ENCODE data around the gene ARHGAP23. TPM values are rescaled to one million over a fixed set of nuclear protein-coding genes. Genes with fewer than 3 reads are reported as not detected.
"Not testable (repeated sequence)": the region's sequence is repeated elsewhere in the genome, so short reads cannot be mapped to it uniquely, and the experiment has no call there.

The ARHGAP23 gene
- total RNA-seq, 1 donor from 2014 or later = 63.4 TPM

DNA sequence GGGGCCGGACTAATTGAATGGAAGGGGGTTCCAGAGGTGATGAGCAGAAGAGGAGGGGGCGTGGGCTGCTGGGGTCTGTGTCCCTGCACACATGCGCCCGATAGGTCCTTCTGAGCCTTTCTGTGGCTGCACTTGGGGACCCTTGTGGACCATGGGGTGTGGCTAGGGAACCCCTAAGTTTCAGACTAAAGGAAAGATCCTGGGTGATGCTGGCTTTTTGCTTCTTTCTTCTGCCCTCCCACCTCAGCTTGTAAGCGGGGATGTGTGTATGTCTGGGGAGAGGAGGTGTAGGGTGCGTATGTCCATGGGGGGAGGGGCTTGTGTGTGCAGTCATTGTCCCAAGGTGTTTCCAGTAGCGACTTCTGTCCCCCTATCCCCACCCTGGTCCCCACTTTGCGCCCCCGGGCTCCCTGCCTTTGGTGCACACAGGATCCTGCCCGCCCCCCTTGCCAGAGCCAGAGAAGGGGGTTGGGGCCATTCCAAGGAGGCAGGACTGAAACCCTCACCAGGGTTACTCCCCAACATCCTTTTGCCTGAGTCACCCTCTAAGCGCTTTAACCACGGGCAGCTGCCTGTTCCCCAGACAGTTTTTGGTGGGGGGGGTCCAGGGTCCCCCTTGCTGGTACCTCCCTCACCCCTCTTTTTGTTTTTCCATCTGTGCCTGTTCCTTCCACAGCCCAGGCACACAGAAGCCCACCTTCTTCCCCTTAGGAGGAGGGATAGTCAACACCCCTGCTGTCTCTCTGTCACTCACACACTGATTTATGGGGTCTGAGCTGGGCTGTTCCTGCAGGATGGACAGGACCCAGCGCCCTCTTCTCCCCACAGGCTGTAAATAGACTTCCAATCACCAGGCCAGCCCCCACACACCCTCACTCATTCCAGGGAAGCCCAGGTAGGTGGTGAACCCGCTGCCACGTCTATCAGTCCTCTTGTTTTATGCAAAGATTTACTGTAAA, 83.2 kb downstream of the ARHGAP23 start:
- DNase-seq (ENCODE audit: low spot score) = no peak

DNA sequence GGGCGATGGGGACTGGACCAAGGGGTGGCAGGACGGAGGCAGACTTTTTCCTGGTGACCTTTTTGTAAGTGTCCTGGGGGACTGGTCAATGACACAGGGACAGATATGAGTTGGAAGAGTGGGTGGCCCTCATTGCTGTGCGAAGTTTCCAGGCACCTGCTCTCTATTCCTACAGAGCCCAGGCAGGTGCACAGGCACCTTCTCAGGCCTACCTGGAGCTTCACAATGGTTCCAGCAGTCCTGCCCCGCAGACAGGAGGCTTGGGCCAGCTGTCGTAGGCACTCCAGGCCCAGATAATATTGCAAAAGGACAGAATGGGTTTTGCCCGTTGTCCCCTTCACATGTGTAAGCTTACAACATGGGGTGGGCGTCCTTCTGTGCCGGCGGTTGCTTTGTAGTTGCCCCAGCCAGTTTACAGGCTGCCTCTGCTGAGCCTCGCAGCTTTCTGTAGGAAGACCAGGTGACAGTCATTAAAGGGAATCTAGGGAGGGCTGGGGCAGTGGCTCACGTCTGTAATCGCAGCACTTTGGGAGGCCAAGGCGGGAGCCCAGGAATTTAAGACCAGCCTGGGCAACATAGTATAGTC, 84.3 kb downstream of the ARHGAP23 start:
- DNase-seq (ENCODE audit: low spot score) = no peak

DNA sequence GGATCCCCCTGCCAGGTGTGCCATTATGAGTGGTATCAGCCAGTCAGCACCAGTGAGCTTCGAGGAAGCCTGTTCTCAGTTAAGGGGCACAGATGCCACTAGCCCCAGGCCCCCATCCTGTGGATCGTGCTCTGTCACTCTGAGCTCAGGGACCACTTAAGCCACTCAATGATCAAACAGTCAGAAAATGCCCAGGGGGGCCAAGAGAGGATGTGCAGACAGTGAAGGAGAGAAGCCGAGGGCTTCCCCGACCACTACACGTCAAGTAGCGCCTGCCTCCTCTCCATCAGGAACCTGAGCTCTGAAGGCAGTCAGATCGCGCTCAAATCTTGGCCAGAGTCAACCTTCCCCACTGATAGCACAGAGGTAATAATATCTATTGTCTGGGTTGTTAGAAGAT, 98.3 kb downstream of the ARHGAP23 start:
- not testable (repeated sequence) for DNase-seq (ENCODE audit: low spot score)

DNA sequence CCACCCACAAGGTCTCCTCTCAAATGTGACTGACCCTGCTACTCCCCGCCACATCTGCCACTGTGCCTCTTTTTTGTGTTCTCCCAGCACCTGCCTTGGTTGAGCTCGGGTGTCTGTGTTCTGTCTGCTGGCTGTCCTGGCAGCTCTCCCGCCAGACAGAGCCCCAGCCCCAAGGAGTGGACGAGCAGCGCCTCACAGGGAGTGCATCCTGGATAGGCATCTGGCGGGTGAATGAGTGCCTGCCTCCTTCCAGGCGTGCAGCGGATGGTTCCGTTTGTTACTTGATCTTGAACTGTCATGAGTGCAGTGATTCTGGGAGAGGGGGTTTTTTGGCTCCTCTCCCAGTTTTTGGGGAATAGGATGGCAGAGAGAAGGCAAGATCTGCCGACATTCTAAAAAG, 99.9 kb downstream of the ARHGAP23 start:
- not testable (repeated sequence) for DNase-seq (ENCODE audit: low spot score)

DNA sequence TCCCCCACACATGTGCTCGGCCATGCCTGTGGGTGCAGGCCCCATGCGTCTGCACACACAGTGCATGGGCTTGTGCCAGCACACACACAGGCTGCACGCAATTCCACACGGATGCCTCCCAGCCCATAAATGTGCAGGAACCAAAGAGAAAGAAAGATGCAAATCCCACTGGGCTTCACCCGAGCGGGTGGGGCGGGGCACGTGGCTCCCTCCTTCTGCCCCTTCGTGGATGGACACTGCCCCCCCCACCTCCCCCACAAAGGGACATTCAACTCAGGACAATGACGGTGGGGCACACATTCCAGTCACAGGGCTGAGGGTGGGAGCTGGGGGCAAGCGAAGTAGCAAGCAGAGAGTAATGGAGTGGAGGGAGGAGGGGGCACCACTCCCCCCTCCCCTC, 102.6 kb downstream of the ARHGAP23 start:
- DNase-seq (ENCODE audit: low spot score) = not testable (repeated sequence)

DNA sequence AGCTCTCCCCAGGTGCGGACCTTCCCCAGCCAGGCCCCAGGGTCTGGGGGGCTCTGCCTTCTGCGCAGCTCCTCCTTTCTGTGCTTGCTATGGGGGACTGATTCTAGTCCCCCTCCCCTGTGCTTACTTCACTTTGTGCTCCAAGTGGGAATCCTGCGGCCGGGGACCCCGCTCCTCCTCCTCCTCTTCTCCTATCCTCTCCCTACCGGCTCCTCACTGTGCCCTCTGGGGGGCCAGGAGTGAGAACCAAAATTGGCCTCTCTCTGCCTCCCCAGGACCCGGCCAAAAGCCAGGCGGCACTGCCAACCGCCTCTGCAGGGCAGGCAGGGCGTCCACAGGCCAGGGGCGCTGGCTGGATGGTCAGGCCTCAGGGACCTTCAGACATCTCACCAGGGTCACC, 103.5 kb downstream of the ARHGAP23 start:
- not testable (repeated sequence) for DNase-seq (ENCODE audit: low spot score)

DNA sequence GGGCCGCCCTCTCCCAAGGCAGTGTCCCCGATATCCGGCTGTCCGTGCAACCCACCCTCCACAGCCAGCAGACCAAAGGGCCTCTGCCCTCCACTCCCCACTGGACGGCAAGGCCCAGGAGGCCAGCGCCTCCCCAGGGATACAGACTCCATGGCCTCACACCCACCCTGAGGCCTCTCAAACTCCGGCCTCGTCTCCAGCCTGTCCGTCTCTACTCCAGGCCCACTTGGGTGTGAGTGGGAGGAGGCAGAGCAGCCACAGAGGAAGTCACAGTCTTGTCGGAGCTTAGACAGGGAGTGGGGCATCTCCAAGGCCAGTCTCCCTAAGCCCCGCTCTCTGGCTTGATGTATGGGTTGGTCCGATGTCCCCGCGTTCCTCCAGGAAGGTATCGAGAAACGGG, 104.2 kb downstream of the ARHGAP23 start:
- no peak for DNase-seq (ENCODE audit: low spot score)

DNA sequence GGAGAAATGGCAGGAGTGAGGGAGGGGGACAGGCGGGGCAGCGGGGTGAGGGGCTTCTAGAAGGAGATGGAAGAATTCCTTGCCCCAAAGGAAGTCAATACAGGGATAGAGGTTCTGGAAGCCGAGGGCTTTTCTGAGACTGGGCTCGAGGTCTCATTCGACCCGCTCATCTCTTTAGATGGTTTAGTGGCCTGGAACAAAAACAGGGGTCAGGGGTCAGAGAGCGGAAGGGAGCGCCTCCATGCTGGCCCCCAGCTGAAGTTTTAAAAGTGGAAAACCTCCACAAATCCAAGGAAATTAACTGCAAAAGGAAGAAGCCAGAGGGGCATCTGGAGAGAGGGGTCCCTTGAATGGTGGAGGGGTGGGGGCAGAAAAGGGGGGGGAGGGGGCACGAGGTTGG, 105.0 kb downstream of the ARHGAP23 start:
- no peak for DNase-seq (ENCODE audit: low spot score)

DNA sequence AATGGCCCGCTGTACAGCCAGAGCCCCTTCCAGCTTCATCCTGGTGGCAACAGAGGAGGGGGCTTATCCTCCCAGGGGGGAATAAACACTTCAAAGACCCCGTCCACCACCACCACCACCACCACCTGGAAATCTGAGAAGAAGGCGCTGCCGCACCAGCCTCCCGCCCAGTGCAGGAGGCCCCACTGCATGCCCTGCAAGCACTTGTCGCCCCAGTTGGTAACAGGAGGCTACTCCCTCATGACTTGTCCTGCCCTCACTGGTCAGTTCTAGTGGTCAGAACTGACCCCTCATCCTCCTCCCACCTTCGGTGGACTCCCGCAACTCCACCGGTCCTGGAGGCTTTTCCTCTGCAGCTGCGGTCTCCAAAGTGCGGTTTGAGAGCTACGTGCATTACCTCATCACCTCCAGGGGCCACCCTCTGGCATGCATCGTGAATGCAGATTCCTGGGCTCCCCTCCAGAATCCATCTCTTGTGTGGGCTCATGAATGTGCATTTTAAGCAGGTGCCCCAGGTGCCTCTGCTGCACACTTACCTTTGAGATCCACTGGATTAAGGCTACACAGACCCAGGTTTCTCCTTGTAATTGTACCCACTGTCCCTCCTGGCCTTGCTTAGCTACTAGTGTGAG, 105.7 kb downstream of the ARHGAP23 start:
- DNase-seq (ENCODE audit: low spot score) = no peak

DNA sequence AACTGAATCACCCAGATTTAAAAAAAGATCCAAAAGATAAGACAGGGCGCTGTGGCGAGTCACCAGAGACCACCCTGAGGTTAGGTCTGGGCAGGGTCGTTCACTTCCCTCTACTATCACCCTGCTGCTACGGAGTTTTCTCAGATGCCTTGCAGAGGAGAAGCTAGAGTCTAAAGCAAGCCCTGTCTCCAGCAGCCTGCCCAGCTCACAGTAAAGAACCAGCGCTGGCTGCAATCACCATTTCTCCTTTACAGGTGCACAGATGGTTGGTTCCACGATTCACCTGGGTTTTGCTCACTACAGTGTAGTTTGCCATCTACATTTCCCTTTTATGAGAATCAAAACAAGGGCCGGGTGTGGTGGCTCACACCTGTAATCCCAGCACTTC, 106.2 kb downstream of the ARHGAP23 start:
- no peak for DNase-seq (ENCODE audit: low spot score)

DNA sequence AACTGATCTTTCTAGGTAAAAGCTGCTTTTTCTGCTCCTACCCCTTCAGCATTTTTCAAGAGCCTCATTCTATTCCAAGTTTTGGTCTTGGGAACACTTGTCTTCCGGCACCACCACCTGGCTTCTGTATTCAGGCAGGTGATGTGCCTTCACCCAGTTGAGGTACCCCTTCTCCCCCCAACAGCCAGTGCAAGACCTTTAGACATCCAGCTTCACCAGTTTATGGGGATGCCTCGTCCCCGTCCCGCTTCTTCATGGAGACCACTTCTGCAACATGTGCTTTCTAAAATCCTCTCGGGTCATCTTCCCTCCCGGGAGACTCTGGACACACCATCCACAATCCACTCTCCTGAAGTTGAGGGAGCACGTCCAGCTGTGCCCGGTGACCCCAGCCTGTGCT, 107.6 kb downstream of the ARHGAP23 start:
- DNase-seq (ENCODE audit: low spot score) = no peak

DNA sequence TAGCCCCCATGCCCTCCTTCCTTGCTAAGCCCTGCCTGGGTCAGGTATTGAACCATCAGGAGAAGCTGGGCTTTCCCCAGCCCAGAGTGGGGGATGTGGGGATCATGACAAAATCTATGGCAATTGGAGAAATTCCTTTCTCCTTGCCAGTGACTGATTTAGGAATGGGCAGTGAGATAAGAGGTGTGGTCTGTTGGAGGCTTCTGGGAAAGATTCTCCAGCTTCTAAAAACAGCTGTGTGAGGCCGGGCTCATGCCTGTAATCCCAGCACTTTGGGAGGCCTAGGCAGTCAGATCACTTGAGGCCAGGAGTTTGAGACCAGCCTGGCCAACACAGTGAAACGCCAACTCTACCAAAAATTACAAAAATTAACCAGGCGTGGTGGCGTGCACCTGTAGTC, 108.4 kb downstream of the ARHGAP23 start:
- no peak for DNase-seq (ENCODE audit: low spot score)

DNA sequence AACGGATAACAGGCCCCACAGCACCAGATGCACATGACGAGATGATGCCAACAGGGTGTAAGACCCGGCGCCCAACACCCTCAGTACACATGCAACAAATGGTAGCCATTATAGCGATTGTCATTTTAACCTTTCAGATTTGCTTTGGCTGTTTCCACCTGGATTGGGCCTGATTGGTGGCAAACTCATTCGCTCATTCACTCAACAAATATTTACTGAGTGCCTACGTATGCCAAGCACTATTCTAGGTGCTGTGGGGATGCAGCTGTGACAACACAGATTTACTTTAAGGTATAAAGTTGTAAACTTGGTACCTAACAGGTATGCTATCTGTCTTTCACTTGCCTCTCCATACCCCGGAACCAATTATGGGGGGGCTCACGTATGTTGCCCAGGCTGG, 110.6 kb downstream of the ARHGAP23 start:
- no peak for DNase-seq (ENCODE audit: low spot score)

DNA sequence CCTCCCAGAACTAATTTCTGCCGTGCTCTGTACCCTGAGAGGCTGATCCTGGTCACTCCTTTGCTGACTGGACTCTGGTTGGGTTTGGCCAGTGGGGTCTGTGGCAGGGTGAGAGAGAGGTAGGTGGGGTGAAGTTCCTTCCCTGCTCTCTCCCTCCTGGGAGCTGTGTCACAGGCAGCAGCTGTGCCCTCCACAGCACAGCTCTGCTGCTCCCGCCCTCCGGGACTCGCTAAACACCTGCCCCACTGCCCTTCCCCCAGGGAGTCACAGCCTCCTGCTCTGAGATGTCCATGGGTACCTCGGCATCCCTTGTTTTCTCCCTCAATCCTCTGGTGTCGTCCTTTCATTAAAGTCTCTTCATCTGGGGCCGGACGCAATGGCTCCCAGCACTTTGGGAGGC, 111.1 kb downstream of the ARHGAP23 start:
- DNase-seq (ENCODE audit: low spot score) = no peak

DNA sequence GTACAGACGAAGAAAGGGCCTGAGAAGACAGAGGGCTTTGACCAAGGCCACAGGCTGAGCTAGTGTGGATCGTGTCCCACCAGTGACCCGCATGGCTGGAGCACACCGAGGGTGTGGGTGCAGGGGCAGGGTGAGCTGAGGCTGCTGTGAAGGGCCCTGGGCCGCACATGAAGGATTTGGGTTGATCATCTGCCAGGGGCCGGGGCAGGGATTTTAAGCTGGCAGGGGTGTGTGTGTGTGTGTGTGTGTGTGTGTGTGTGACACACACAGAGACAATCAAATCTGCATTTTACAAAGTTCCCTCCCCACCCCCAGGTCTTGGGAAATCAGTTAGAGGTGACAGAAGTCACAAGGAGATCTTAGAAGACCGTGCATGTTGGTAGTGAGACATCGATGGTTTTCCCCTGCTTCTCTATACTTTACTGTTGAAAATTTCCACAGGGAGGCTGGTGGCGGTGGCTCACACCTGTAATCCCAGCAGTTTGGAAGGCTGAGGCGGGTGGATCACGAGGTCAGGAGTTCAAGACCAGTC, 112.3 kb downstream of the ARHGAP23 start:
- DNase-seq (ENCODE audit: low spot score) = no peak

DNA sequence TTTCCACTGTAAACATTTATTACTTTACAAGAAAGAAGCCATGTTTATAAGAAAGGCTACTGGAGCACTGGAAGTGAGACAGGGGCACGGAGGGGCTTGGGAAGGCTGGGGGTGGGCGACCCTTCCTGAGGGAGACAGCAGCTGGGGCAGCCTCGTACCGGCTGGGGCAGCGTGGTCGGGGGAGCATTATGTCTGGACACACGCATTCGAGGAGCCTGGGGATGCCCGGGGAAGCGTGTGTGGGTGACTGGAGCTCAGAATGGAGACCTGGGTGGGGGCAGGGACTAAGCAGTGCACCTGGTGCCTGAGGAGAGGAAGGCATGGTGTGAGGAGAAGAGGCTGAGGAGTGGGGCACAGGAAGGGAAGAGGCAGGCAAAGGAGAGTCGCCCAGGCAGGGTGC, 113.0 kb downstream of the ARHGAP23 start:
- no peak for DNase-seq (ENCODE audit: low spot score)

DNA sequence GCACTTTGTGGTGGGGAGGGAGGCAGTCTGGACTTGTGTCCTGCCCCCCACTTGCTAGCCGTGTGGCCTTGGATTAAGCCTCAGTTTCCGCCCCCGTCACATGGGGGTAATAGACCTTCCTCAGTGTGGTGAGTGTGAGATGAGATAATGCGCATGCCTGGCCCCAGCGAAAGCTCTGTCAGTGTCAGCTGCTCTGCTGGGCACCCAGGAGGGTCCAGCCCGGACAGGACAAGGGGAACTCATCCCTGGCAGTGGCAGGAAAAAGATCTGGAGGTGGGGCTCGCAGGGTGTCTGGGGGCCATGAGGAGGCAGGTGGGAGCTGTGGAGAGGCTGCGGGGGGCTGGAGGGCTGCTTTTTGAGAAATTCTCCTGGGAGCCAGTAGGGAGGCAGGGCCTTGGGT, 114.0 kb downstream of the ARHGAP23 start:
- DNase-seq (ENCODE audit: low spot score) = no peak

DNA sequence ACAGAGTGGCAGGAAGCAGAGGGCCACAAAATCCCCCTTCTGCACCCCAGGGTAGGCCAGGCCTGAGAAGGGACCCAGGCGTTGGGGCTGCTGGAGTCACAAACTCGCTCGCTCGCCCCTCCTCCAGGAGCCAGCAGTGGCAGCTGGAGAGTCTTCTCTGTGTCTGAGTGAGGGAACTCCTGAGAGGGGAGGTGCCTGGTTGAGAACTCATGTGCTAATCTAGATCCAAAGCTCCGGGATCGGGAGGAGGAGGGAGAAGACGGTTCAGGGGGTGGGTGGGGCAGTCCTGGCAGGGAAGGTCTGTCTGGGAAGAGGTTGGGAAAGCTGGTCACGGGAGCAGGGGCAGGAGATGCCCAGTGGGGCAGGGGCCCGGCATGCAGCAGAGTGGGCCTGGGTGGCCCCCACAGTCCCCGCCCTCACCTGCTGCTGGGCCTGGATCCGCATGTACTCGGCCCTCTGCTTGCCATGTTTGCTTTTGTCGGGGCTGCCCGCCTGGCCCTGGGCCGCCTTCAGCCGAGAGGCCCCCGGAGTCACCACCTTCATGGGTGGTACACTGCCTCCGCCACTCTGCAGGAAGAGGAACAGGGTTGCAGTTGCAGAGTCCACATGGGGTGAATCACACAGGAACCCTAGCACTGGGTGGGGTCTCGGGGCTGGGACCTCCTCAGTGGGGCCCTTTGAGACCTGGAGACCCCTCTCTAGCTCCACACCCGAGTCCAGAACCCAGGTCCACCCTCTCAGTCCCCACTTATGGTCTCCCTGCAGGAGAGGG, 115.3 kb downstream of the ARHGAP23 start:
- no peak for DNase-seq (ENCODE audit: low spot score)

DNA sequence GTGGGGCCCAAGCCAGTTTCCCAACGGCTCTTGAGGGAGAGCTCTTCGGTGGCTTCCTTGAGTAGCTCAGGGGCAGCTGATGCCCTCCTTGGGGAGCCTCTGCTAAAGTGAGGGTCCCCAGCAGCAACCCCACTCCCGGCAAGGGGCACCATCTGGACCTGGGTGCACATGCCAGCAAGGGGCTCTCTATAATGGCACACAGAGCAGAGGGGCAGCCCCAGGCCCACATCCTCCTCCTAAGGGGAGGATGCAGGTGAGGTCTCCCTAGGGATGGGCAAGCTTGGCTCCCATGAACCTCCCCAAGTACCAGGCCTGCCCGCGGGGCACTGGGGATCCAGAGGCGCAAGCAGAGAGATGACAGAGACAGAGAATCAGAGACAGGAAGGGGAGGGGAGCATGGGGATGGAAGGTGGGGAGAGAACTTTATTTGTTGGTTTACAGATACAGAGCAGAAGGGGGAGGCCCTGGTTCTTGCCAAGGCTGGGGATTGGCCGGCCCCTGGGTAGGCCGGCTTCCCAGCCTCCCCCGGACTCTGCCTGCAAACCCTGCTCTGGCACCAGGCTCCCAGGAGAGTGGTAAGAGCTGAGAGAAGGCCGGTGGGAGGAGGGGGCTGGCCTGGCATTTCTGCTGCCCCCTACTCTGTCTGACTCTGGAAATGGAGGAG, 116.0 kb downstream of the ARHGAP23 start:
- DNase-seq (ENCODE audit: low spot score) = no peak

DNA sequence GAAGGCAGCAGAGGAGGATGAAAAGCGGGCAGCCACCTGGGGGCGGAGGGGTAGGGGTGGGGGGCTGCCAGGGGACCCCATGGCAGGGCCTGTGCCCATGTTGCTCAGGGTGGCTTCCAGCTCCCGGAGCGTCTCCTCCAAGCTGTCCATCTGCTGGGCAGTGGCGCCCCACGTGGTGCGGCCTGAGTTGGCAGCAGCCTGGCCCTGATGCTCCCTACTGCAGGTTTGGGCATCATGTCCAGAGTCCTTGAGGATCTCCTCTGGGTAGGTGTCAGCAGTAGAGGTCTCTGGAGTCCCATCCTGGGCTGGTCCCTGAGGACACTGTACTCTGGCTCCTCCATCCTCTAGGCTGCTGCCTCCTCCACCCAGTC, 116.6 kb downstream of the ARHGAP23 start:
- no peak for DNase-seq (ENCODE audit: low spot score)
